Tibial artery (tissue), 4 donors: Measurements from ENCODE around the gene MACF1.
A peak's percentile ranks its signal among the peaks of the same experiment; 100 is the strongest.

ENCODE experiments used
- DNase-seq, 2 donors: peaks; one replicate each; pipeline ENCODE4 v3.0.0-alpha.2; 2019
- H3K27ac ChIP-seq, 2 donors: fragments of 200-600 bp; sonication (generic) in 1 of 2; 1 replicate in 1 of 2; 2 replicates in 1 of 2; pipeline ENCODE4 v1.5.1; 2018 to 2019; ENCODE audit warnings: mild to moderate bottlenecking in 1 of 2
- H3K27me3 ChIP-seq, 2 donors: fragments of 200-600 bp; sonication (generic) in 1 of 2; one replicate each; pipeline versions ENCODE4 v1.5.1 to v1.6.0; 2016 to 2019
- H3K36me3 ChIP-seq, 3 donors: fragments of 200-600 bp; sonication (generic) in 2 of 3; one replicate each; pipeline ENCODE4 v1.5.1; 2016 to 2019; ENCODE audit warnings: mild to moderate bottlenecking in 2 of 3
- H3K4me1 ChIP-seq, 4 donors: fragments of 200-600 bp; sonication (generic) in 2 of 4; 1 replicate in 3 of 4; 2 replicates in 1 of 4; pipeline ENCODE4 v1.5.1; 2016 to 2019
- H3K4me3 ChIP-seq, 2 donors: fragments of 200-600 bp; sonication (generic) in 1 of 2; 1 replicate in 1 of 2; 2 replicates in 1 of 2; pipeline ENCODE4 v1.5.1; 2018 to 2019; ENCODE audit warnings: mild to moderate bottlenecking in 2 of 2
- H3K9me3 ChIP-seq, 3 donors: fragments of 200-600 bp; sonication (generic) in 1 of 3; one replicate each; pipeline ENCODE4 v1.5.1; 2016 to 2019
- intact Hi-C: fragments of 100-400 bp; cut with DNase I; formaldehyde crosslinking; loops from one replicate; pipeline ENCODE4 v1.15.0; 2023; ENCODE audit warnings: low total_unique reads
- TF ChIP-seq, protein P1 (sequence below), 2 experiments: fragments of 200-600 bp in 1 of 2; fragments of 450-650 bp in 1 of 2; IDR thresholded peaks; one replicate each; pipeline ENCODE4 v1.5.1; 2017 to 2019; ENCODE audit warnings: antibody characterized with exemption in 2 of 2, mild to moderate bottlenecking in 1 of 2, moderate library complexity in 1 of 2

The MACF1 gene

GRCh38 chr1:39333296-39333695 is 128.8 kb downstream of the MACF1 start:
- peak in 1 of 2 donors; percentile 30 for DNase-seq
- TF ChIP-seq, protein P1, sequence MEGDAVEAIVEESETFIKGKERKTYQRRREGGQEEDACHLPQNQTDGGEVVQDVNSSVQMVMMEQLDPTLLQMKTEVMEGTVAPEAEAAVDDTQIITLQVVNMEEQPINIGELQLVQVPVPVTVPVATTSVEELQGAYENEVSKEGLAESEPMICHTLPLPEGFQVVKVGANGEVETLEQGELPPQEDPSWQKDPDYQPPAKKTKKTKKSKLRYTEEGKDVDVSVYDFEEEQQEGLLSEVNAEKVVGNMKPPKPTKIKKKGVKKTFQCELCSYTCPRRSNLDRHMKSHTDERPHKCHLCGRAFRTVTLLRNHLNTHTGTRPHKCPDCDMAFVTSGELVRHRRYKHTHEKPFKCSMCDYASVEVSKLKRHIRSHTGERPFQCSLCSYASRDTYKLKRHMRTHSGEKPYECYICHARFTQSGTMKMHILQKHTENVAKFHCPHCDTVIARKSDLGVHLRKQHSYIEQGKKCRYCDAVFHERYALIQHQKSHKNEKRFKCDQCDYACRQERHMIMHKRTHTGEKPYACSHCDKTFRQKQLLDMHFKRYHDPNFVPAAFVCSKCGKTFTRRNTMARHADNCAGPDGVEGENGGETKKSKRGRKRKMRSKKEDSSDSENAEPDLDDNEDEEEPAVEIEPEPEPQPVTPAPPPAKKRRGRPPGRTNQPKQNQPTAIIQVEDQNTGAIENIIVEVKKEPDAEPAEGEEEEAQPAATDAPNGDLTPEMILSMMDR (IDR thresholded peaks at IDR 0.05) = no peak
- Histone ChIP-seq H3K4me3 (no peak overlapping the region), H3K27ac (peak overlapping the region in 1 of 2 donors; percentile 7), H3K9me3 (no peaks in the 10 kb centered on the region), H3K27me3 (no peaks in the 10 kb centered on the region), H3K4me1 (peaks cover 0 to 47% (median 2%) of the 10 kb centered on the region in 4 donors), H3K36me3 (peaks cover 43 to 55% (median 55%) of the 10 kb centered on the region in 3 donors)
- intact Hi-C loops = no loop called here

GRCh38 chr1:39335216-39335615 is 130.7 kb downstream of the MACF1 start:
- intact Hi-C loops = no loop called here
- DNase-seq = no peak
- no peaks in the 10 kb centered on the region for H3K9me3 ChIP-seq
- no peaks in the 10 kb centered on the region for H3K27me3 ChIP-seq
- H3K4me1 ChIP-seq = peaks cover 0 to 29% (median 0%) of the 10 kb centered on the region in 4 donors
- H3K4me3 ChIP-seq = no peak overlapping the region
- peaks cover 62 to 74% (median 68%) of the 10 kb centered on the region in 3 donors for H3K36me3 ChIP-seq
- no peak overlapping the region for H3K27ac ChIP-seq
- TF ChIP-seq, protein P1 (IDR thresholded peaks at IDR 0.05) = no peak

- no peak overlapping the region for H3K4me3 ChIP-seq
- peaks cover 71 to 77% (median 76%) of the 10 kb centered on the region in 3 donors for H3K36me3 ChIP-seq
- H3K27ac ChIP-seq = no peak overlapping the region
- DNase-seq = no peak
- intact Hi-C loops = no loop called here
- no peaks in the 10 kb centered on the region for H3K27me3 ChIP-seq
- TF ChIP-seq, protein P1 (IDR thresholded peaks at IDR 0.05) = no peak
- H3K4me1 ChIP-seq = peaks cover 0 to 11% (median 0%) of the 10 kb centered on the region in 4 donors
- no peaks in the 10 kb centered on the region for H3K9me3 ChIP-seq
Observed at GRCh38 chr1:39337067-39337466, 132.6 kb downstream of the MACF1 start.

GRCh38 chr1:39342776-39343175 is 138.3 kb downstream of the MACF1 start:
- TF ChIP-seq, protein P1 (IDR thresholded peaks at IDR 0.05) = no peak
- Histone ChIP-seq H3K4me1 (no peaks in the 10 kb centered on the region), H3K27ac (no peak overlapping the region), H3K9me3 (no peaks in the 10 kb centered on the region), H3K27me3 (no peaks in the 10 kb centered on the region), H3K36me3 (peaks cover 75 to 93% (median 83%) of the 10 kb centered on the region in 3 donors), H3K4me3 (no peak overlapping the region)
- DNase-seq = no peak
- intact Hi-C loops = no loop called here

DNA sequence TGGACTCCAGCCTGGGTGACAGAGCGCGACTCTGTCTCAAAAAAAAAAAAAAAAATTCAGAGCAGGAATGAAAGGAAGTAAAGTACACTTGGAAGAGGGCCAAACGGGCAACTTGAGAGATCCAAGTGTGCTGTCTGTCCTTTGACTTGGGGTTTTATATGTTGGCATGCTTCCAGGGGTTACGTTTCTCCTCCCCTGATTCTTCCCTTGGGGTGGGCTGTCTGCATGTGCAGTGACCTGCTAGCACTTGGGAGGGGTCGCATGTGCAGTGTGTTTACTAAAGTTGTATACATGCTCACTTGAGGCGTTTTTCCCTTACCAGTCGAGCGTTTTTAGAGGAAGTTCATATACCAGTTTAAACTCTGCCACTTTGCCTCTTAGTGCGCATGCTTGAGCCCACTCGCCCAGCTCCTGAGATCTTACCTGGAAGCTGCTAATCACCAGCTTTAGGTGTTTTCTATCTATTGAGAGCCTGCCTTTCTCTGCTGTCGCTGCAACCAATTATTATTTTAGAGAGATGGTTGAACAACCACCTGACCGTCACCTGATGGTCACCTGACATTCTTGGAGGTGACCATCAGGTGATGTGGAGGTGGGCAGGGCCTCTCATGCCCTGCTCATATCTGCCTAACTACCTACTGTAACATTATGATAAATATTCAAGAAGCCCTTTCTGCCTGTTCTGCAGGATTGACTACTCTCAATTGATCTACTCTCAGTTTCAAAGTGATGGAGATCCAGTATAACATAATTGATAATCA is 140.1 kb downstream of the MACF1 start:
- Histone ChIP-seq H3K36me3 (peaks cover 73 to 93% (median 82%) of the 10 kb centered on the region in 3 donors), H3K9me3 (no peaks in the 10 kb centered on the region), H3K4me3 (no peak overlapping the region), H3K27ac (no peak overlapping the region), H3K27me3 (no peaks in the 10 kb centered on the region), H3K4me1 (no peaks in the 10 kb centered on the region)
- TF ChIP-seq, protein P1 (IDR thresholded peaks at IDR 0.05) = no peak
- intact Hi-C loops = no loop called here
- no peak for DNase-seq
